Measurements from ENCODE around the gene TDRD6. TPM values are rescaled to one million over a fixed set of nuclear protein-coding genes. Genes with fewer than 3 reads are reported as not detected.

TDRD6 gene
- total RNA-seq, 4 donors from 2014 or later: 0.20 to 0.48 (median 0.41) TPM; not detected in 1

GRCh38 chr6:46655803-46656202, 31.9 kb upstream of the TDRD6 start:
- no peak for TF ChIP-seq EP300 (IDR thresholded peaks at IDR 0.05; ENCODE audit: low read depth)
- TF ChIP-seq POLR2A (IDR thresholded peaks at IDR 0.05): no peak
- TF ChIP-seq POLR2AphosphoS5 (IDR thresholded peaks at IDR 0.05): no peak
- TF ChIP-seq CTCF (IDR thresholded peaks at IDR 0.05): peak in 2 of 5 experiments; percentile 3 to 7
- no peak overlapping the region for H3K4me3 ChIP-seq
- peaks cover 0 to 22% (median 12%) of the 10 kb centered on the region in 4 donors for H3K4me1 ChIP-seq
- no peaks in the 10 kb centered on the region for H3K9me3 ChIP-seq
- in situ Hi-C loops (cut with MboI; ENCODE audit: low pct_ligation_motif_present in 1 of 4, low pct_unique_long_range_greater_than_20kb in 1 of 4, low sequenced_read_pairs in 3 of 4) (no loop called here), intact Hi-C loops (cut with DNase I; ENCODE audit: low total_unique reads) (no loop called here)
- 81% methylated on average over 6 of the region's 6 CpGs; no CpG with 5 or more reads in 1 of the 2 donors for WGBS, 2 donors (ENCODE audit: low coverage in 1 of 2)
- H3K27ac ChIP-seq: no peak overlapping the region
- DNase-seq: no peak
- H3K27me3 ChIP-seq: no peaks in the 10 kb centered on the region
- no peaks in the 10 kb centered on the region for H3K36me3 ChIP-seq

GRCh38 chr6:46657642-46658041, 30.0 kb upstream of the TDRD6 start:
- Histone ChIP-seq H3K27me3 (no peaks in the 10 kb centered on the region), H3K4me3 (no peak overlapping the region), H3K9me3 (no peaks in the 10 kb centered on the region), H3K36me3 (no peaks in the 10 kb centered on the region), H3K4me1 (peaks cover 0 to 14% (median 7%) of the 10 kb centered on the region in 4 donors), H3K27ac (no peak overlapping the region)
- DNase-seq: no peak
- in situ Hi-C loops (cut with MboI; ENCODE audit: low pct_ligation_motif_present in 1 of 4, low pct_unique_long_range_greater_than_20kb in 1 of 4, low sequenced_read_pairs in 3 of 4) (no loop called here), intact Hi-C loops (cut with DNase I; ENCODE audit: low total_unique reads) (no loop called here)
- TF ChIP-seq EP300 (IDR thresholded peaks at IDR 0.05; ENCODE audit: low read depth): no peak
- no peak for TF ChIP-seq POLR2A (IDR thresholded peaks at IDR 0.05)
- TF ChIP-seq CTCF (IDR thresholded peaks at IDR 0.05): no peak
- no peak for TF ChIP-seq POLR2AphosphoS5 (IDR thresholded peaks at IDR 0.05)

- 72 to 81% methylated on average over 2 of the region's 2 CpGs for WGBS, 2 donors (ENCODE audit: low coverage in 1 of 2)
- no peaks in the 10 kb centered on the region for H3K36me3 ChIP-seq
- in situ Hi-C loops (cut with MboI; ENCODE audit: low pct_ligation_motif_present in 1 of 4, low pct_unique_long_range_greater_than_20kb in 1 of 4, low sequenced_read_pairs in 3 of 4): no loop called here
- H3K27ac ChIP-seq: no peak overlapping the region
- H3K27me3 ChIP-seq: no peaks in the 10 kb centered on the region
- TF ChIP-seq POLR2A (IDR thresholded peaks at IDR 0.05): no peak
- TF ChIP-seq POLR2AphosphoS5 (IDR thresholded peaks at IDR 0.05): no peak
- no peak for TF ChIP-seq EP300 (IDR thresholded peaks at IDR 0.05; ENCODE audit: low read depth)
- no peak for TF ChIP-seq CTCF (IDR thresholded peaks at IDR 0.05)
- no peak for DNase-seq
- intact Hi-C loops (cut with DNase I; ENCODE audit: low total_unique reads): no loop called here
- H3K9me3 ChIP-seq: no peaks in the 10 kb centered on the region
- no peak overlapping the region for H3K4me3 ChIP-seq
- H3K4me1 ChIP-seq: no peaks in the 10 kb centered on the region
Observed at GRCh38 chr6:46661483-46661882, 26.2 kb upstream of the TDRD6 start.

GRCh38 chr6:46667377-46667776, 20.3 kb upstream of the TDRD6 start:
- in situ Hi-C loops (cut with MboI; ENCODE audit: low pct_ligation_motif_present in 1 of 4, low pct_unique_long_range_greater_than_20kb in 1 of 4, low sequenced_read_pairs in 3 of 4): no loop called here
- Histone ChIP-seq H3K36me3 (no peaks in the 10 kb centered on the region), H3K27ac (no peak overlapping the region), H3K9me3 (no peaks in the 10 kb centered on the region), H3K4me1 (no peaks in the 10 kb centered on the region), H3K27me3 (no peaks in the 10 kb centered on the region), H3K4me3 (no peak overlapping the region)
- no peak for DNase-seq
- 93% methylated on average over 2 of the region's 2 CpGs; no CpG with 5 or more reads in 1 of the 2 donors for WGBS, 2 donors (ENCODE audit: low coverage in 1 of 2)
- TF ChIP-seq POLR2A (IDR thresholded peaks at IDR 0.05): no peak
- TF ChIP-seq POLR2AphosphoS5 (IDR thresholded peaks at IDR 0.05): no peak
- TF ChIP-seq EP300 (IDR thresholded peaks at IDR 0.05; ENCODE audit: low read depth): no peak
- no peak for TF ChIP-seq CTCF (IDR thresholded peaks at IDR 0.05)
- intact Hi-C loops (cut with DNase I; ENCODE audit: low total_unique reads): no loop called here

All from transverse colon (tissue), 4 donors.